Activated T-cell treated with anti-CD3 and anti-CD28 coated beads, Interleukin-2, amount 50 U/mL, for 24 hours (primary cell): Measurements from ENCODE around the gene MAPKAPK2.
"Not testable (repeated sequence)": the region's sequence is repeated elsewhere in the genome, so short reads cannot be mapped to it uniquely, and the experiment has no call there.

Source experiments
- DNase-seq: peaks from one replicate; pipeline ENCODE4 v3.0.0-alpha.2; 2020
- H3K27ac Mint-ChIP-seq: 2 replicates; pipeline ENCODE4 v1.8.0; 2020; ENCODE audit warnings: mild to moderate bottlenecking, mixed read lengths
- H3K27me3 Mint-ChIP-seq: 2 replicates; pipeline ENCODE4 v1.8.0; 2020; ENCODE audit warnings: mixed read lengths
- H3K36me3 Mint-ChIP-seq: 2 replicates; pipeline ENCODE4 v1.8.0; 2020; ENCODE audit warnings: low read depth, mixed read lengths
- H3K4me1 Mint-ChIP-seq: 2 replicates; pipeline ENCODE4 v1.8.0; 2020; ENCODE audit warnings: low read depth, mixed read lengths
- H3K4me3 Mint-ChIP-seq: 2 replicates; pipeline ENCODE4 v1.8.0; 2020; ENCODE audit warnings: mild to moderate bottlenecking, moderate library complexity, mixed read lengths
- H3K9me3 Mint-ChIP-seq: 2 replicates; pipeline ENCODE4 v1.8.0; 2020; ENCODE audit warnings: mixed read lengths

The MAPKAPK2 gene

DNA sequence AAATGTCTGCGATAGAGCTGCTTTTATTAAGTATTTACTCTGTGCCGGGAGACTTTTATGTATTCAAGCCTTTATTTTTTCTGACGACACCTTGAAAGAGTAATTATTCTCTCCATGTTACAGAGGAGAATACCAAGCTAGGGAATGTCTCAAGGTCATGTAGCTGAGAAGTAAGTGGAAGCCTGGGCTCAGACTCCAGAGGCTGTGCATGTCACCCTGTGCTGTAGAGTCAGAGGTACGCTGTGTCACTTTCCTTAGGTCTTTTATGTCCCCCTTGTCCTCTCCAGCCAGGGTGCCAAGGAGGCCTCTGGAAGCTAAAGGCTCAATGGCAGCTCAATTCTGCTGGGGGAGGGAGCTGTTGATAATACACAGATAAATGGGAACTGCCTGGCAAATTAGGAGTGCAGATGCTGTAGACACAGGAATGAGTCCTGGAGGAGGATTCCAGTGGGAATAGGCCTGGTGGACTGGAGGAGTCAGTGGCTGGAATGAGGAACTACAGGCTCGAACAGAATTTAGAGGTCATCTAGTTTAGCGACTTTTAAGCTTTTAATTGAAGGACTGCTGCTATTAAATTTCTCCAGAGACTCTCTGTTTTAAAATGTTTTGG is 76.6 kb downstream of the MAPKAPK2 start:
- no peaks in the 10 kb centered on the region for H3K9me3 Mint-ChIP-seq
- H3K4me3 Mint-ChIP-seq, result no peak overlapping the region
- no peak overlapping the region for H3K27ac Mint-ChIP-seq

GRCh38 chr1:206762741-206763364 is 78.1 kb downstream of the MAPKAPK2 start:
- not testable (repeated sequence) for H3K27ac Mint-ChIP-seq, H3K4me3 Mint-ChIP-seq, H3K9me3 Mint-ChIP-seq, H3K27me3 Mint-ChIP-seq, H3K36me3 Mint-ChIP-seq, DNase-seq
- peaks cover 47% of the 10 kb centered on the region for H3K4me1 Mint-ChIP-seq

More for the DNA sequence above, 76.6 kb downstream of the MAPKAPK2 start:
- Mint-ChIP-seq H3K36me3 (no peaks in the 10 kb centered on the region), H3K4me1 (peaks cover 39% of the 10 kb centered on the region), H3K27me3 (no peaks in the 10 kb centered on the region)
- no peak for DNase-seq

- not testable (repeated sequence) for DNase-seq, H3K27me3 Mint-ChIP-seq, H3K4me3 Mint-ChIP-seq, H3K36me3 Mint-ChIP-seq, H3K9me3 Mint-ChIP-seq
- H3K27ac Mint-ChIP-seq, result peak overlapping the region; percentile 88
- H3K4me1 Mint-ChIP-seq, result peaks cover 75% of the 10 kb centered on the region
Measured at GRCh38 chr1:206765771-206766170, 81.1 kb downstream of the MAPKAPK2 start.

- Mint-ChIP-seq H3K9me3 (no peaks in the 10 kb centered on the region), H3K4me1 (peaks cover 78% of the 10 kb centered on the region), H3K4me3 (peak overlapping the region; percentile 61), H3K27ac (peak overlapping the region; percentile 88), H3K36me3 (no peaks in the 10 kb centered on the region), H3K27me3 (peaks cover 8% of the 10 kb centered on the region)
- peak; percentile 78 for DNase-seq
Measured at GRCh38 chr1:206766251-206766856, 81.6 kb downstream of the MAPKAPK2 start.

- Mint-ChIP-seq H3K27me3 (peaks cover 20% of the 10 kb centered on the region), H3K4me3 (peak overlapping the region; percentile 46), H3K9me3 (no peaks in the 10 kb centered on the region), H3K4me1 (peaks cover 92% of the 10 kb centered on the region), H3K27ac (peak overlapping the region; percentile 73), H3K36me3 (no peaks in the 10 kb centered on the region)
- DNase-seq, result no peak
Measured at GRCh38 chr1:206768472-206769303, 84.0 kb downstream of the MAPKAPK2 start.

DNA sequence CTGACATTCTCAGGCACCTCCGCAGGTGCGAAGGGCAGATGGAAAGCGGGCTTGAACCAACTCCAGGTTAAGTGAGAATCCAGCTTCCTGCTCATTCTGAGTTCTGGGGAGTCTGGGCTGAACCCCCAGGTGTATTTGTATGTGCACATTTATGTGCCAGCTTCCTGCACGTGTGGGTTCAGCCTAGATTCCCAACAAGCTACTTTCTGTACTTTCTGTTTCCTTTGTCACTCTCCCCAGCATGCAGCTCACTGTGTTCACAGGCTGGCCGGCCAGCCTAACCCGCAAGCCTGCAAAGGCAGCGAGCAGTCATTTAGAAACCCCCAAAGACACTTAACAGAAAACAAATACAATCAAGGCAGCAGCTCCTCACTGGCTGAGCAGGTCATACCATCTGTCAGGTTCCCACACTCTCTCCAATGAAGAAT is 84.6 kb downstream of the MAPKAPK2 start:
- Mint-ChIP-seq H3K4me3 (peak overlapping the region; percentile 46), H3K36me3 (no peaks in the 10 kb centered on the region), H3K9me3 (no peaks in the 10 kb centered on the region), H3K27ac (peak overlapping the region; percentile 73), H3K27me3 (peaks cover 20% of the 10 kb centered on the region), H3K4me1 (peaks cover 92% of the 10 kb centered on the region)
- peak; percentile 71 for DNase-seq

DNA sequence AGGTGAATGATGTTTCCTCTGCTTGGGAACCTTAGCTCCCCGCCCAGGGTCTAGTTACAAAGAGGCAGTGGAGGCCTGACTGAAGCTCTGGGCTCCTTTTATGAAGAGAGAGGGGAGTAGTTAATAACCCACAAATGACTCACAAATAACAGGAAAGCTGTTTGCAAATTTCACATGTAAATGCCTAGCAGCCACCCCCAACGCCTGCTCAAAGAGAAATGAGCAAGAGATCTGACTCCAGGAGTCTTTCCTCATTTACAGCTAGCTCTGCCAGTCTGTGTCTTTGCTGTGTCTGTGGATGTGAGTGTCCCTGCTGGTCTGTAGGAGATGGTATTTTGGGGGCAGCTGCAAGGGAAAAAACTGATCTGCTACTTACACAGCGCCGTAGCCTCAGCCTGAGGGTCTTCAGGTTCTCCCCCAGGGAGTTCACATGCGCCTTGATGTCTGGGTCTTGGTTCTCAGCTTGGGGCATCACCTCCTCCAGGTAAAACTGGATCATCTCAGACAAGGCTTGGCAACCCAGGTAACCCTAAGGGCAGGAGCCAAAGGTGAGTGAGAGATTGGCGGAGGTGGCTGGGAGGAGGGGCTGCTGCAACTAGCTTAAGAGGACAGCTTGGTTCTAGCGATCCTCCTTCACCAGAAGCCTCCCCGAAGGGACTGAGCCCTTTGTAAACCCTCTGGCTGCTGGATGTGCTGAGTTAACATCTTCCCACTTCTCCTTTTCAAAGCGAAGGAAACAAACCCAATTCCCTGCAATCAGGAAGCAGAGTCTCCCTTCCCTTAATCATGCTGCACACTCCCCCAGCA is 86.0 kb downstream of the MAPKAPK2 start, which contains the start of gene IL19:
TSS of gene IL19 (plus strand) at position 243 of the 807 bp plus-strand sequence. CDS start 65,890 bp downstream, outside the sequence.
- Mint-ChIP-seq H3K36me3 (no peaks in the 10 kb centered on the region), H3K4me1 (peaks cover 86% of the 10 kb centered on the region), H3K27ac (peak within 1 kb of the TSS; percentile 73), H3K9me3 (no peaks in the 10 kb centered on the region), H3K4me3 (peak within 1 kb of the TSS; percentile 46), H3K27me3 (peaks cover 20% of the 10 kb centered on the region)
- DNase-seq, result no peak

DNA sequence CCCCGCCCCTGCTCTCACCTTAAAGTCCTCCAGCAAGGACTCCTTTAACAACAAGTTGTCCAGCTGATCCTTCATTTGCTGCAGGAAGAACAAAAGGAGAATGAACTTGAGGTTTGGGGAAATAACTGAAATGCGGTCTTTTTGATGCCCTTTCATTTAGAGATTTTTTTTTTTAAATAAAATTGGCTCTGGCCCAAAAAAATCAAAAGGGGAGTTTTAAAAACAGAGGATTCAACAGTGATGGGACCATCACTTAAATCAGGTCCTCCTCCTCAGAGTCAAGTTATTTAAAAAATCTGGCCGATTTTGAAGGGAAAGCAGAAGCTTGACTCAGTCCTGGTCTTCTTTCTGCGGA is 86.6 kb downstream of the MAPKAPK2 start:
- no peak for DNase-seq
- H3K4me3 Mint-ChIP-seq, result peak overlapping the region; percentile 46
- H3K36me3 Mint-ChIP-seq, result no peaks in the 10 kb centered on the region
- H3K9me3 Mint-ChIP-seq, result no peaks in the 10 kb centered on the region
- peaks cover 80% of the 10 kb centered on the region for H3K4me1 Mint-ChIP-seq
- no peak overlapping the region for H3K27ac Mint-ChIP-seq
- peaks cover 20% of the 10 kb centered on the region for H3K27me3 Mint-ChIP-seq

GRCh38 chr1:206772243-206772937 is 87.7 kb downstream of the MAPKAPK2 start, which contains the start of gene IL10:
Gene IL10 (minus strand): TSS chr1:206772494. CDS start chr1:206772435, 59 bp downstream.
- Mint-ChIP-seq H3K27ac (peak within 1 kb of the TSS; percentile 29), H3K4me3 (peak within 1 kb of the TSS; percentile 46), H3K4me1 (peaks cover 69% of the 10 kb centered on the region), H3K9me3 (no peaks in the 10 kb centered on the region), H3K27me3 (peaks cover 20% of the 10 kb centered on the region), H3K36me3 (no peaks in the 10 kb centered on the region)
- no peak for DNase-seq

DNA sequence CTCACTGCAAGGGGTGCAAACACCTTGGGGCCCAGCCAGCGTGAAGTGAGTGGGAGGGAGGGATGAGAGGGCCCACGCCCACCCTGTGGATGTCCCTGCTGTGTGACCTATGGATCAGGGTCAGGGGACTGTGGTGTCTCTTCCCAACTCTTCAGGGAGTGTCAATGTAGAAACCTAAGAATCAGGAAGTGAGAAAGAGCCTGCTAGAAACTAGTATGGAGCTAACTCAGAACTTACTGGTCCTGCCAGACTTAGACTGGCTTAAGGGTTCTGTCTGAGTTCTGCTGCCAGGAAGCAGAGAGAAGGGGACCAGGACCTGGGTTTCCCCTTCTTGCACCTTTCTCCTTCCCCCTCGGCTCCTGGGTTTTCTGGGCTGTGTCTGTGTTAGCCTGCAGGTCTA is 89.4 kb downstream of the MAPKAPK2 start:
- H3K27ac Mint-ChIP-seq, result no peak overlapping the region
- H3K9me3 Mint-ChIP-seq, result no peaks in the 10 kb centered on the region
- no peak overlapping the region for H3K4me3 Mint-ChIP-seq
- H3K36me3 Mint-ChIP-seq, result no peaks in the 10 kb centered on the region
- peaks cover 56% of the 10 kb centered on the region for H3K4me1 Mint-ChIP-seq
- H3K27me3 Mint-ChIP-seq, result peaks cover 20% of the 10 kb centered on the region
- DNase-seq, result no peak

- H3K27ac Mint-ChIP-seq, result no peak overlapping the region
Measured at GRCh38 chr1:206776229-206776628, 91.5 kb downstream of the MAPKAPK2 start.

DNA sequence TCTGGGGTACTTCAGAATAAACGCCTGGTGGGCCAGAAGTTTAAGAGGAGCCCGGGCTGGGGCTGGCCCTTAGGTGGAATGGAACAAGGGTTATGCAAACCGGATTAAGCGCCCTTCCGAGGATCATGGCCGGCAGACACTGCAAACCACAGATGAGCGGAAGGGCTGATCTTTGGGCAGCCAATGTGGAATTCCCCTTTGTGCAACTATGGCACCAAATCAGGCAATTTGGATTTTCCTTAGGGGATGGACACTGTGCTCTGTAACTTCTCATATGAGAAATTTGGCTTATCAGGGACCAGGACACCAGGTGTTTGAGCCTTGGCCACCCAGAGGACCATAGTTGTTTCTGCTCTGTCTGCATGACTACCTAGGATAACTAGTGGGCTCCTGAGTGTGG is 93.3 kb downstream of the MAPKAPK2 start:
- Mint-ChIP-seq H3K9me3 (no peaks in the 10 kb centered on the region), H3K36me3 (no peaks in the 10 kb centered on the region), H3K27ac (no peak overlapping the region), H3K4me1 (peaks cover 31% of the 10 kb centered on the region), H3K27me3 (no peaks in the 10 kb centered on the region), H3K4me3 (no peak overlapping the region)
- DNase-seq, result no peak

More at GRCh38 chr1:206776229-206776628, 91.5 kb downstream of the MAPKAPK2 start:
- no peak for DNase-seq
- peaks cover 12% of the 10 kb centered on the region for H3K27me3 Mint-ChIP-seq
- no peak overlapping the region for H3K4me3 Mint-ChIP-seq
- no peaks in the 10 kb centered on the region for H3K36me3 Mint-ChIP-seq
- no peaks in the 10 kb centered on the region for H3K9me3 Mint-ChIP-seq
- peaks cover 34% of the 10 kb centered on the region for H3K4me1 Mint-ChIP-seq

- H3K27ac Mint-ChIP-seq, H3K9me3 Mint-ChIP-seq, H3K4me3 Mint-ChIP-seq, H3K27me3 Mint-ChIP-seq, H3K36me3 Mint-ChIP-seq, DNase-seq: not testable (repeated sequence)
- peaks cover 32% of the 10 kb centered on the region for H3K4me1 Mint-ChIP-seq
Measured at GRCh38 chr1:206778911-206779310, 94.2 kb downstream of the MAPKAPK2 start.
